Kidney tubule cell (primary cell): Measurements from ENCODE around the gene ZBTB7C.

Experiments
- DNase-seq: peaks from one replicate; pipeline ENCODE4 v3.0.0-alpha.2; 2018; ENCODE audit warnings: low spot score

Gene ZBTB7C

DNA sequence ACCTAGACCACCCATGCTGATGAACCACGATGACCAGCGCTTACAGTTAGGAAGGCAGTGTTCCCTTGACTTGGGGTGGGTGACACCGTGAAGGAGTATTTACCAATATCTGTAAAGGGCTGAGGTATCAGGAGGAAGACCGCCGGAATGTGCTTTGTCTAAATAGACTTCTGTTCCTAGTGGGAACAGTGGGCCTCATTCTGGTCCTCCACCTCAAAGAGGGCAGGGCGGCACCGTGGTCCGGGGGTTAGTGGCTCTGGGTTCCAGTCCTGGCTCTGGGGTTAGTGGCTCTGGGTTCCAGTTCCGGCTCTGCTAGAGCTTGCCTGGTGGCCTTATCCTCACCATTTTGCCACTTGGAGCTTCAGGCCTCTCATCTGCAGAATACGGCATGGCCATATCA is 387.2 kb downstream of the ZBTB7C start:
- no peak for DNase-seq

DNA sequence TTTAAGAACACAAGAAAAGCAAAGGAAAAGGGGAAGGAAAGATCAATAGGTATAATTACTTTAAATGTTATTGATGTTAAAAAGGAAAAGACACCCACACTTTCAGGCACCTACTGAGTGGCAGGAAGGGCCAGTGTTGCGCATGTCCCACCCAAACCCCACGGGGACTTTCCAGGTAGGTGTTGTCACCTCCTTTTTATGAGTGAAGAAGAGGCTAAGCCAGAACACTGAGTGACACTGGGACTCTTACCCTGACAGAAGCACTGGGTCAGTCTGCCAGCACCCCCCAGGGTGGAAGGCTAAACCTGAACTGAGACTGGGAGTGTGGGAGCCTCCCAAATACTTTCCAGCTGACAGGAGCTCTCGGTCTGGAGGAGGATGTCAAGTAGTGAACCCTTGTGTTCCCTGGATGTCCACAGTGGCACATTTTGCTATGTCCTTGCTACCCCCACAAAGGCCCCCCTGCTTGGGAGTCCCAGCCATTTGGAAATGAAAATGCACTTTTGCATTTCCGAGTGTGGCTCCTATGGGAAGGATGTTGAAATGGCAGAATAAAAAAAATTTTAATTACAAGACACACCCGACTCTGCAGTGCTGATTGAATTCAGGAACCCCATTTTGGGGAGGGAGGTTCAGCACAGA is 387.8 kb downstream of the ZBTB7C start:
- DNase-seq: no peak

DNA sequence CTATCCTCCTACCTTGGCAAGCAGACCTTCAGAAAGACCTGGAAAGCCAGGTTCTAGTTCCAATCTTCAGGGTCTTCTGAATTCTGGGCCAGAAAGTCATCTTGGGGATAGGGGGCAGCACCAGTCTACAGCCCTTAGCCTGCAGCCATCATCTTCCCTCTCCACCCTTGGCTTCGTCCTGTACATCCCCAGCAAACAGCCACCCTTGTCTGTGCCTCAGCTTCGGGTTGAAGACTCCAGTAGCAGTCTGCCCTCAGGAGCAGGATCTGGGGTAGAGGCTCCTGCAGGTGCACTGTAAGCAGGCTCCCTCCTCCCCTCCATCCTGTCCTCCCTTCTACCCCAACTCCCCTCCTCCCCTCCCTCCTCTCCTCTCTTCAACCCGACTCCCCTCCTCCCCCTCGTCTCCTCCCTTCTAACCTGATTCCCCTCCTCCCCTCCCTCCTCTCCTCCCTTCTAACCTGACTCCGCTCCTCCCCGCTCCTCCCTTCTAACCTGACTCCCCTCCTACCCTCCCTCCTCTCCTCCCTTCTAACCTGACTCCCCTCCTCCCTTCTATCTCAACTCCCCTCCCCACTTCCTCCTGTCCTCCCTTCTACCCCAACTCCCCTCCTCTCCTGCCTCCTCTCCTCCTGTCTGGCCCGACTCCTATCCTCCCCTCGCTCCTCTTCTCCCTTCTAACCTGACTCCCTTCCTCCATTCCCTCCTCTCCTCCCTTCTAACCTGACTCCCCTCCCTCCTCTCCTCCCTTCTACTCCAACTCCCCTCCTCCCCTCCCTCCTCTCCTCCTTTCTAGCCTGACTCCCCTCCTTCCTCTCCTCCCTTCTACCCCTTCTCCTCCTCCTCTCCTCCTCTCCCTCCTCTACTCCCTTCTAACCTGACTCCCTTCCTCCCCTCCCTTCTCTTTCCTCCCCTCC is 388.6 kb downstream of the ZBTB7C start:
- DNase-seq: no peak

DNA sequence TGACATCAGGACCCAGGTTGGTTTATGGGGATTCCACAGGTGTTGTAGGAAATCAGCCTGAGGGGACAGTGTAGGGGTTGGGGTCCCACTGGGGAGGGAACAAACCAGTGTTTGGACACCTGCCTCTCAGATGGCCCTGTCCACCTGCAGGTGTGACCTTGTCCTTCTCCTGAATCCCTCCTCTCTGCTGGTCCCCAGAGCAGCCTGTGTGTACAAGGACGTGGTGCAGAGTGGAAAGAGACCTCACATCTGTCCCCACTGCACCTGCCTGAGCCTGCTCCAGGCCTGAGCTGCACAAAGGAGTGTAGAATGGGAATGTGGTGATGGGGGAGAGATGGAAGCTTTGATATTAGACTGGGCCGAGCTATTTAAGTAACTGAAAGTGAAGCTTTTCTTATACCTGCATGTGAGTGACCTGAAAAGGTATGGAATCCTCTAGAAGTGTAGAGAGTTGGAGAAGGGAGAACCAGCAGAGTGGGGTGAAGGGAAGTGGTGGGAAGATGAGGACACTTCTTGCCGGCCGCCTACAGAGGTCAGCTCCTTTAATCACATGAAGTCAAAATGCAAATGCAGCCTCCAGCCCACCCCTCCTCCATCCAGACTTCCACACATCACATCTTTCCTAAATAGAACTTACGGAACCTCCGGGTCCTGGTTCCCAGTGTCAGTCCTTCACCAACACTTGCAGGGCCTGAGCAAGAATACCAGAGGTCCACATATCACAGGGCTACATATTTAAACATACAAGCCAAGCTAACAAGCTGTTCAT is 389.4 kb downstream of the ZBTB7C start:
- no peak for DNase-seq

DNA sequence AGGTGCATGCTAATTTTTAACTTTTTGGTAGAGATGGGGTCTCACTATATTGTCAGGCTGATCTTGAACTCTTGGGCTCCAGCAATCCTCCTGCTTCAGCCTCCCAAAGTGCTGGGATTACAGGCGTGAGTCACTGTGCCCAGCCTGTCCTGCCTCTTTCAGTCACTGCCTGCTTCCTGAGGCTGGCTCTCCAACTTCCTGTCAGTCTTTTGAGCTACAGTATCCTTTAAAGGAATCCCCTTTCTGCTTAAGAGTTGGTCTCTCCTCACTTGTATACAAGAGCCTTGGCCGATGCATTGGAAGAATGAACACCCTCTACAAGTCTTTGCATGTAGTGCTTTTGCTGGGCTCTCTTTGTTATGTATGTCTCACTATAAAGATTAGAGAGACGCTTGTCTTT is 390.3 kb downstream of the ZBTB7C start:
- DNase-seq: peak; percentile 23

DNA sequence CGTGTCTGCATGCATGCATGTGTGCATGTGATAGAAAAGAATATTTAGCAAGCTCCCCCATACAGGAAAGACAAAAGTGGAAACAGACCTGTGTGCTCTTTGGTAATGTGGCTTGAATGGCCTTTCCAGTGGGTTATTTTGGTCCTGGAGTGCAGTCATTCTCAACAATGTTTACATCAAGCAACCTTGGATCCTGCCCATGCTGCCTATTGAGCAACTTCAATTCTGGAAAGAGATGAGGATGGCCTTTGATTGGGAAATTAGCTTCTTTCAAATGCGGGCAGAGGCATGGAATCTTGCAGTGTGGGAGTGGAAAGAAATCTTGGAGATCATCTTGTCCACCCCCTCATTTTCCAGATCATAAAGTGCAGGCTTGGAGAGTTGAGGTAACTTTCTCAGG is 391.5 kb downstream of the ZBTB7C start:
- no peak for DNase-seq

DNA sequence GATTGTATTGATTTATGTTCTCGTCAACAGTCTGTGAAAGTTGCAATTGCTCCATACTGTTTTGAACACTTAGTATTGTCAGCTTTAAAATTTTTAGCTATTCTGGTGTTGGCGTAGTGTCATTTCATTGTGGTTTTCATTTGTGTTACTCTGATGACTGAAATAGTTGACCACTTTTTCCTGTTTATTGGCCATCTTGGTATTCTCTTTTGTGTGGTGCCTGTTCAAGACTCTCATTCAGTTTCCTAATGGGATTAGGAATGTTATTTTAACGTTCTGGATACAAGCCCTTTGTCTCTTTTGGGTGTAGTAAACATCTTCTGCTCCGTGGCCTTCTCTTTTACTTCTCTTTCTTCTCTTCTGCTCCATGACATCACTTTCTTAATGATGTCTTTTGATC is 396.0 kb downstream of the ZBTB7C start:
- no peak for DNase-seq

DNA sequence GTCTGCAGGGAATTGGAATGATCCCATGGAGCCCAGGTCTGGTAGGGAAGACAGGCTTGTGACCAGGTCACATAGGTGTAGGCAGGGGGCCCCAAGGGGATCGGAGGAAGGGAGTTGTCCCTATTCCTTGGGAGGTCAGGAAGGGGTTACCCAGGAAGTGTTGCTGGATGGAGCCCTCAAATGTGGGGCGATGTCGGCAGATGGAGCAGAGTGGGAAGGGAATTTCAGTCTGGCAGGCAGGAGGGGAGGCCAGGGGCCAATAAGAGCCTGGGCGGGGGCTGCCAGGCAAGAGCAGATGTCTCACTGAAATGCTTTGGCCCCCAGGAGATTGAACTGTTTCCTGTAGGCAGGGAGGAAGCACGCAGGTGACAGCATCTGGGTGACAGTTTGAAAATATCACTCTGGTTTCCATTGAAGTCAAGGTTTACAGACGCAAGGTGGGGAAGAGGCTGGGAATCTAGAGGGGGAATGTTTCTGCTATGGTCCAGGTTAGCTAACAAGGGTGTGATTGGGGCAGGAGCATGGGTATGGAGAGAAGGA is 397.2 kb downstream of the ZBTB7C start:
- DNase-seq: no peak

DNA sequence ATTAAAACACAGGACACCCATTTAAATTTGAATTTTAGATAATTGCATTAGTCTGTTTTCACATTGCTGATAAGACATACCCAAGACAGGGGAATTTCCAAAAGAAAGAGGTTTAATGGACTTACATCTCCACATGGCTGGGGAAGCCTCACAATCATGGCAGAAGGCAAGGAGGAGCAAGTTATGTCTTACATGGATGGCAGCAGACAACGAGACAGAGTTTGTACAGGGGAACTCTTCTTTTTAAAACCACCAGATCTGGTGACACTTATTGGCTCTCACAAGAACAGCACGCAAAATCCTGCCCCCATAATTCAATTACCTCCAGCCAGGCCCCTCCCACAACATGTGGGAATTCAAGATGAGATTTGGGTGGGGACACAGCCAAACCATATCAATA is 398.9 kb downstream of the ZBTB7C start:
- DNase-seq: no peak

DNA sequence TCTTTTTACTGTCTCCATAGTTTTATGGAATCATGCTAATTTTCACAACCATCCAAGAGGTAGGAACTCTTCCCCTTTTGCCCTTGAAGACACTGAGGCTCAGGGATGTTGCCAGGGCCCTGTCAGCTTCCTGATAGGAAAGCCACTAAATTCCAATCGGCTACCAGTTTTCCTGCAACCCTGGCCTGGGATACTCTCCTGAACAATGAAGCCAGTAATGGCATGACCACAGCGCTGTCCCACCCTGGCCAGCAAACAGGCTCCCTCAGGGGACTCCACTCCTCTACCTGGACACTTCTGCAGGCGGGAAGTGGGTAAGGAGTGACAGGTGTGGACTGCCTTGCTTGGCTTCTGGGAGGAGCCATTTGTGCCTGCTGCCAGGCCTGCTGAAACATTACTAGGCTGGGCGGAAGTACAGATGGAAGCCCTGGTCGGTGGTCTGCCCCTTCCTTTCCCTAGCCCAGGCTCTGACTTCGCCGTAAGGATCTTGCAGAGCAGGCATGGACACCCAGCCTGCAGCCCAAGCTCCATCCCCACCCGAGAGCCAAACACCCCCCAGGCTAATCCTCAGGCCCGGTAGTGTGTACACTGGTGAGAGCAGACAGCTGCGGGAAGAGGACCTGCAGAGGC is 400.0 kb downstream of the ZBTB7C start:
- DNase-seq: no peak

DNA sequence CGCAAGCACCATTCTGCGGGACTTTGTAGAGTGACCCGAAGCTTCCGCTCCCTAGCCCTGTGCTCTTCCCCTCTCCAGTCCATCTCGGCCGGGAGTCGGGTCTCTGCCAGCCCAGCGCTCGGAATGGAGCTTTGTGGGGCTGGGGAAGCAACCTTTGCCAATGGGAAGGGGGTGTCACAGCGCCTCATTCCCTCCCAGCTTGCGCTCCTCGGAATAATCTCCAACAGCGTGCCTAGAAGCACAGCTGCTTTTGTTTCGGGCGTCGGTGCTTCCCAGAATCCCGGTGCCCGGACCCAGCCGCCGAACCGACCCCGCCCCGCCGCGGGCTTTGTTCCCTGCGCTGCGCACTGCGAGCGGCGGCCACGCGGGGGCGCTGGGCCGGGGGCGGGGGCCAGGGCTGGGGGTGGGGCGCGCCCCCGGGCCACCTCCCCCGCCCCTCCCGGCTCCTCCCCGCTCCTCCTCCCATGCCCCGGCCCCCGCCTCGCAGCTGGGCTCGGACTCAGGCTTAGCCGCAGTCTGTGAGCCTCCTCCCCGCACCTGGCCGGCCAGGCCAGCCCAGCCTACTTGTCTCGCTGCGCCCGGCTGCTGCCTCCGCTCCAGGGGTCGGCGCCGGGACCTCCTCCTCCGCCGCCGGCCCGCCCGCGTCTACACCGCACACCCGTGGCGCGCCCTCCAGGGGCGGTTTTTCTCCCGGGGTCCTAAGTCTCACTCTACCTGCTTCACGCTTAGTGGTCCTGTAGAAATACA is 401.1 kb downstream of the ZBTB7C start:
- peak; percentile 80 for DNase-seq

DNA sequence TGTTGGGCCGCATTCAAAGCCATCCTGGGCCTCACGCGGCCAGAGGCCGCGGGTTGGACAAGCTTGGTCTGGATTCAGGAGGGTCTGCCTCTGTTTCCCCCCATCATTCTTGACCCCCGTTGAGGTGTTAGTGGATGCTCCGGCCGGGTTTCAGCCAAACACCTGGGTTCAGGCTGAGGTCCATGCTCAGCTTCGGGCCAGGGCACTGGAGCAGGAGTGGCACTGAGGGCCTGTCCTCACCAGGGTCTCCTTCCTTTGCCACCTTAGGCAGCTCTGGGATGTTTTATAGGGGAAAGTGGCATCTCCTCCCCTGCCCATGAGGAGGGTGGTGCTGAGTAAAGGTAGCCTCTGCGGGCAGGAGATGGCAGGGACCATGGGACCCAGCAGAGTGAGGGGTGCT is 401.8 kb downstream of the ZBTB7C start:
- no peak for DNase-seq

DNA sequence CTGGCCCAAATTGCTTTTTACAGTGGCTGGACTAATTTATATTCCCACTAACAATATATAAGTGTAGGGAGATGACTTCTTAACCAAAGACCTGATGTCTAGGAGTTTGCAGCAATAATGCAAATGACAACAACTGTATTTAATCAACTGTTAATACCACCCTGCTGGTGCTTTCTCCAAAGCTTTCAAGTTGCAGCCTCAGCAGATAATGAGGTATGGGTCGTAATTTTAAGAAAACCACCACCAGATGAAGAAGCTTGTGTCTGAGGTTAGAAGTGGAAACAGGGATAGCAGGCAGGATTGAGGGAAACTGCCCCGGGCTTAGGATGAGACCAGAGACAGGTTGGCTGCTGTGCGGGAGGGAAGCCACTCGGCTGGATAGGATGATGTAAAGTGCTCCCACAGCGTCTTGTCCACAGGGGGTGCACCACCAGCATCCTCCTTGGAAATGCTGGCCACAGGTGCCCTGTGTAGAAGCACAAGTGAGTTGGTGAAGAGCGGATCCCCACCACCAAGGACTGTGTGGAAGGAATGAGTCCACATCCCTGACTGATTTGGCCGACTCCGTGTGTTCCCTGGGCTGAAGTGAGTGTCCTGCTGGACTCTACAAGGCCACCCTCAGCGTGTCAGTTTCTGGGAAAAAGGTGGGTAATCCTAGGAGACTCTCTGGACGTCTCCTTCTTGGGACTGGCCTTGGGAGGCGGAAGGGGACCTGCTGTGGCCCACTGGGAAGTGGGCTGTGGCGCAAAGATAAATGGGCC is 402.6 kb downstream of the ZBTB7C start:
- DNase-seq: no peak

DNA sequence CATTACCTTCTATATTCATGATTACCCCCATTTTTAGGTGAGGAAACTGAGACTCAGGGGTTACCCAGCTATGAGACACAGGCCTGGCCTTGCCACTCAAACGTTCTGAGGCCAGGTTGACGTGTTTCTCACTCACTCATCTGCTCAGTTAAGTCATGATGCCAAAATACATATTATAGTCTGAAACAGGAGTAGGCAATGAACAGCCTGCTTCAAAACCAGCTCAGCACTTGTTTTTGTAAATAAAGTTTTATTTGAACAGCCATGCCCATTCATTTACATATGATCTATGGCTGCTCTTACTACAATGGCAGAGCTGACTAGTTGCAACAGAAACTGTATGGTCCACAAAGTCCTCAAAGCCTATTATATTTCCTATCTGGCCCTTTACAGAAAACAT is 404.6 kb downstream of the ZBTB7C start:
- DNase-seq: no peak

DNA sequence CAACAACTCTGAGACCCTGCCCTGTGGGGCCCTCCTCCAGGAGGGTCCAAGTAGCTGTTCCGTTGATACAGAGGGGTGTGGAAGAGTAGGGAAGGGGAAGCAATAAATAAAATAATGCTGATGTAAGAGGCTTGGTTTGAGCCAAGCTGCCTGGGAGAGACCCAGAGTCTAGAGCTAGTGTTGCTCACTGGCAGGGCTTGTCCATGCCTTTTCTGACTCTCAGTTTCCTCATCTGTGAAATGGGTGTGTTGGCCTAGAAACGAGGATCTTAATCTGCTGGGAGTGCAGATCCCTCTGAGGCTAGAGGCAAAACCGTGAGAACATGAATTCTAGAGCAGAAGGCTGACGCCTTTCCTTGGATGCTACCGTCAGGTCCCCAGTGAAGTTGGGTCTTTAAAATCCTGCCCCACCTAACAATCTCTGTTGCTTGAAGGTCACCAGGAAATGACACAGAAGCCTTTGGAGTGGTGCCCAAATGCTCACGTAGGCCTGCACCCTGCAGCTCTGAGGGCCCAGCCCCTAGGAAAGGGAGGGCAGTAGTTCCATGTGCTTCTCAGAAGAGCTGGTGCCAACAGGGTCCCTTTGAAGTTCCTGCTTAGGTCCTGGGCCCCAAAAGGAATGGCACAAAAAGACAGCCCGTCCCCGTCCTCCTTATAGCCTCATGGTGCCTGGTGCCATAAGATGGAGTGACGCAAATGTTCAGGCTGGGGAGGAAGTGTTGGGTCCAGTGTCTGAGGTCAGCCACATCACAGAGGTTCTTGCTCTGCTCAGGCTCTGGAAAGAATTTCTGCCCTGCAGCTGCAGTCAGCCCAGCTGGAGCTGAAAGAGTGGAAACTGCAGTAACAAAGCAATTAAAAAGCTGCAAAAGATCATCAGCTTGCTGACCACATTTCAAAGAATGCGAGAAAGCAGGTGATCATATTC is 405.5 kb downstream of the ZBTB7C start:
- peak; percentile 87 for DNase-seq

DNA sequence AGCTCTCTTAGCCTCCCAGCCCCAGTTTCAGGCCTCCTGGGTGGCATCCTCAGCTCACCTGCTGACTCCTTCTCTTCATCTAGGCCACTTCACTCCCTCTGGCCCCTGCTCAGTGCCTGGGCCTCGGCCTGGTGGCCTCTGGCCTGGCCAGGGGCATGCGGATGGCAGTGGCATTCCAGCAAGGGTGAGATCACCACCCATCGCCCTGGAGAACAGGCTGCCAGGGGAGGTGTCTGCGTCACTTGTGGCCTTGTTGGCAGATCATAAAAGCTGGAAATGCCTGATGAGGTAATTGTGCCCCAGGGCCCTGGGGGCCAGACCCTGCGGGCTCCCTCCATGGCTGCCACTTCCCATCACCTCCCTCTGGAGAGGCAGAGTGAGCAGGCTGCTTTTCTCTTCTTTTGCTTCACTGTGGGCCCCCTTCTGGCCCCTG is 406.2 kb downstream of the ZBTB7C start:
- DNase-seq: peak; percentile 98

DNA sequence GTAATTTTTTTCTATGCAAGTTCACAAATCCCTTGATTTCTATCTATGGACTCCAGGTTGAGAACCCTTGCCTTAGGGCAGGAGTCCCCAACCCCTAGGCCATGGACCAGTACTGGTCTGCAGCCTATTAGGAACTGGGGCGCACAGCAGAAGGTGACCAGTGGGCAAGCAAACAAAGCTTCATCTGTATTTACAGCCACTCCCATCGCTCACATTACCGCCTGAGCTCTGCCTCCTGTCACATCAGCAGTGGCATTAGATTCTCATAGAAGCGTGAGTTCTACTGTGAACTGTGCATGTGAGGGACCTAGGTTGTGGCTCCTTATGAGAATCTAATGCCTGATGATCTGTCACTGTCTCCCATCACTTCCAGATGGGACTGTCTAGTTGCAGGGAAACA is 408.5 kb downstream of the ZBTB7C start:
- no peak for DNase-seq

DNA sequence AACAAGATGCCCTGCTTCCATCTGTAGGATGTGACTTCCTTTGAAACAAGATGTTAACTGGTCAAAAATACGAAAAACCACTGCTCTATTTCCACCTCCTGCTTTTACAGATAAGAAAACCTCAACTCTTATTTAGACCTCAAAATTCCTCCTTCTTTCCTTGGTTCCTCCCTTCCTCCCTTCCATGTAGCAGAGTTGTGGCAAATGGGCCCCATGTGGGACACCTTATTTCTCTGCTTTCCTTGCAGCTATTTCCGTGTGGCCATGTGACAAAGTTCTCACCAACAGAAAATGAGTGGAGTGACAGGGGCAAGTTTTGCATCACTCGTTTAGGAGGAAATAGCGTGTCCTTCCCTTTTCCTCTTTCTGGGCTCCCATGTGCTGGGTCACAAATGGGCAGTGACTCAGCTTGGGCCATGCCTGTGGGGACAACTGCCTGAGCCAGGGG is 409.4 kb downstream of the ZBTB7C start:
- no peak for DNase-seq

DNA sequence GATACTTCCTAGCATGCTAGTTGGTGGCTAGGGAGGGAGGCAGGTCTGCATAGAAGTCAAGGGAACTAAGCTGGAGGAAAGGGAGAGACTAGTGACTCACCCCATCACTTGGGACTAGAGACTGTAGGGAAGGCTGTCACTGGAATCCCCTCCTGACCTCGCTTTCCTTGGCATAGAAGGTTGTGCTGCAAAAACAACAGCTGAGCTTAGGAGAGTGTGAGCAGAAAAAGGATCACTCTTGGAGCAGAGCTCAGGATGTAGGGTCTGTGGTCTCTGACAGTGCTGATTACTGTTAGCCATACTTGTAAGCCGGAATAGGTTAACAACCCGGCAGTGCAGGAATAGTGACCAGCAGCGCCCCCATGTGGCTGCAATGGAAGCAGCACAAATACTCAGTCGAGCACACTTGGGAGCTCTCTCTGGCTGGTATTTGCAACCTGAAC is 411.8 kb downstream of the ZBTB7C start:
- DNase-seq: peak; percentile 47
